WTC11 (cell line): ENCODE results near the gene NOS3. TPM values are rescaled to one million over a fixed set of nuclear protein-coding genes. Genes with fewer than 3 reads are reported as not detected.

Experiments
- ATAC-seq: fragments of 200-7000 bp; cut with Tn5 transposase; 2 replicates; pipeline ENCODE4 v1.10.0; 2021; ENCODE audit warnings: mild to moderate bottlenecking, moderate library complexity
- CTCF ChIA-PET: fragments of 300-600 bp; sonication (Branson Sonifier 250); formaldehyde crosslinking; loops from one replicate; lab custom pipeline; 2021; ENCODE audit warnings: antibody characterized with exemption; lab: Charles Lee
- POLR2A ChIA-PET: fragments of 350-600 bp; sonication (Branson Sonifier 250); formaldehyde crosslinking; loops from one replicate; lab custom pipeline; 2021; ENCODE audit warnings: antibody characterized with exemption; lab: Charles Lee
- DNase-seq: peaks from one replicate; pipeline ENCODE4 v3.0.0; 2021; ENCODE audit warnings: low spot score
- H3K27ac Mint-ChIP-seq: 2 replicates; pipeline ENCODE4 v1.8.0; 2021; ENCODE audit warnings: mixed read lengths
- H3K27me3 Mint-ChIP-seq: 2 replicates; pipeline ENCODE4 v1.8.0; 2021; ENCODE audit warnings: low read depth, mild to moderate bottlenecking, moderate library complexity, mixed read lengths
- H3K36me3 Mint-ChIP-seq: 2 replicates; pipeline ENCODE4 v1.8.0; 2021; ENCODE audit warnings: mixed read lengths
- H3K4me1 Mint-ChIP-seq: 2 replicates; pipeline ENCODE4 v1.8.0; 2022; ENCODE audit warnings: mixed read lengths
- H3K4me3 Mint-ChIP-seq: 2 replicates; pipeline ENCODE4 v1.8.0; 2021; ENCODE audit warnings: mild to moderate bottlenecking, moderate library complexity, mixed read lengths
- H3K9me3 Mint-ChIP-seq: 2 replicates; pipeline ENCODE4 v1.8.0; 2021; ENCODE audit warnings: mixed read lengths
- ATF1 ChIP-seq: sonication (generic); formaldehyde crosslinking; IDR thresholded peaks from 2 replicates; pipeline ENCODE4 v1.8.1; 2023; ENCODE audit warnings: mild to moderate bottlenecking, moderate library complexity, missing genetic modification reagents
- ATF3 ChIP-seq: sonication (generic); formaldehyde crosslinking; conservative IDR thresholded peaks from 2 replicates; pipeline ENCODE4 v1.8.1; 2022; ENCODE audit warnings: mild to moderate bottlenecking, missing genetic modification reagents
- CREB1 ChIP-seq: sonication (generic); formaldehyde crosslinking; IDR thresholded peaks from 2 replicates; pipeline ENCODE4 v1.8.0; 2023; ENCODE audit warnings: mild to moderate bottlenecking, missing genetic modification reagents
- E2F5 ChIP-seq: sonication (generic); formaldehyde crosslinking; IDR thresholded peaks from 2 replicates; pipeline ENCODE4 v1.8.1; 2022; ENCODE audit warnings: mild to moderate bottlenecking, moderate library complexity, missing genetic modification reagents
- ETV6 ChIP-seq: sonication (generic); formaldehyde crosslinking; IDR thresholded peaks from 2 replicates; pipeline ENCODE4 v1.8.1; 2022; ENCODE audit warnings: mild to moderate bottlenecking, missing genetic modification reagents
- FOXJ3 ChIP-seq: sonication (generic); formaldehyde crosslinking; IDR thresholded peaks from 2 replicates; pipeline ENCODE4 v1.9.0; 2021; ENCODE audit warnings: missing genetic modification reagents, mild to moderate bottlenecking, borderline replicate concordance
- FOXP4 ChIP-seq: sonication (generic); formaldehyde crosslinking; IDR thresholded peaks from 2 replicates; pipeline ENCODE4 v1.8.0; 2022; ENCODE audit warnings: mild to moderate bottlenecking, missing genetic modification reagents
- GRHL2 ChIP-seq: fragments of 250-450 bp; sonication (Bioruptor Pico); IDR thresholded peaks from 2 replicates; pipeline ENCODE4 v1.8.0; 2022; ENCODE audit warnings: mild to moderate bottlenecking, moderate library complexity; ENCODE audit not compliant: insufficient replicate concordance, severe bottlenecking
- HMGA2 ChIP-seq: fragments of 250-450 bp; sonication (Bioruptor Pico); IDR thresholded peaks from 2 replicates; pipeline ENCODE4 v1.4.0; 2021; ENCODE audit warnings: mild to moderate bottlenecking, moderate library complexity
- HMGXB4 ChIP-seq: sonication (generic); formaldehyde crosslinking; IDR thresholded peaks from 2 replicates; pipeline ENCODE4 v1.8.1; 2023; ENCODE audit warnings: mild to moderate bottlenecking, moderate library complexity, missing genetic modification reagents
- NR1H2 ChIP-seq: sonication (generic); formaldehyde crosslinking; IDR thresholded peaks from 2 replicates; pipeline ENCODE4 v1.9.0; 2021; ENCODE audit warnings: mild to moderate bottlenecking, moderate library complexity, missing genetic modification reagents
- OVOL2 ChIP-seq: fragments of 250-450 bp; sonication (Bioruptor Pico); IDR thresholded peaks from 2 replicates; pipeline ENCODE4 v1.9.0; 2021; ENCODE audit warnings: mild to moderate bottlenecking, borderline replicate concordance
- RORB ChIP-seq: fragments of 250-450 bp; sonication (Bioruptor Pico); IDR thresholded peaks from 2 replicates; pipeline ENCODE4 v1.9.0; 2021; ENCODE audit warnings: mild to moderate bottlenecking
- TP53 ChIP-seq: sonication (generic); formaldehyde crosslinking; IDR thresholded peaks from 2 replicates; pipeline ENCODE4 v1.8.1; 2023; ENCODE audit warnings: mild to moderate bottlenecking, missing genetic modification reagents
- ZMAT4 ChIP-seq: fragments of 250-450 bp; sonication (Bioruptor Pico); IDR thresholded peaks from 2 replicates; pipeline ENCODE4 v1.9.0; 2021; ENCODE audit warnings: mild to moderate bottlenecking
- ZNF423 ChIP-seq: fragments of 250-450 bp; sonication (Bioruptor Pico); IDR thresholded peaks from 2 replicates; pipeline ENCODE4 v2.1.2; 2022; ENCODE audit warnings: mild to moderate bottlenecking, moderate library complexity
- ZNF512 ChIP-seq: sonication (generic); formaldehyde crosslinking; IDR thresholded peaks from 2 replicates; pipeline ENCODE4 v1.8.1; 2022; ENCODE audit warnings: missing genetic modification reagents, borderline replicate concordance
- total RNA-seq: library from RNA; stranded (reverse); gene quantifications from 3 replicates; pipeline ENCODE4 v1.2.3, GENCODE V29; 2021
- TF ChIP-seq, protein P1 (sequence below): sonication (generic); formaldehyde crosslinking; IDR thresholded peaks from 2 replicates; pipeline ENCODE4 v1.8.0; 2022; ENCODE audit warnings: mild to moderate bottlenecking, missing genetic modification reagents
- TF ChIP-seq, protein P2 (sequence below): sonication (generic); formaldehyde crosslinking; IDR thresholded peaks from 2 replicates; pipeline ENCODE4 v1.8.0; 2022; ENCODE audit warnings: mild to moderate bottlenecking, missing genetic modification reagents

NOS3 gene
- total RNA-seq, 1 experiment from 2014 or later: 6.6 TPM

DNA sequence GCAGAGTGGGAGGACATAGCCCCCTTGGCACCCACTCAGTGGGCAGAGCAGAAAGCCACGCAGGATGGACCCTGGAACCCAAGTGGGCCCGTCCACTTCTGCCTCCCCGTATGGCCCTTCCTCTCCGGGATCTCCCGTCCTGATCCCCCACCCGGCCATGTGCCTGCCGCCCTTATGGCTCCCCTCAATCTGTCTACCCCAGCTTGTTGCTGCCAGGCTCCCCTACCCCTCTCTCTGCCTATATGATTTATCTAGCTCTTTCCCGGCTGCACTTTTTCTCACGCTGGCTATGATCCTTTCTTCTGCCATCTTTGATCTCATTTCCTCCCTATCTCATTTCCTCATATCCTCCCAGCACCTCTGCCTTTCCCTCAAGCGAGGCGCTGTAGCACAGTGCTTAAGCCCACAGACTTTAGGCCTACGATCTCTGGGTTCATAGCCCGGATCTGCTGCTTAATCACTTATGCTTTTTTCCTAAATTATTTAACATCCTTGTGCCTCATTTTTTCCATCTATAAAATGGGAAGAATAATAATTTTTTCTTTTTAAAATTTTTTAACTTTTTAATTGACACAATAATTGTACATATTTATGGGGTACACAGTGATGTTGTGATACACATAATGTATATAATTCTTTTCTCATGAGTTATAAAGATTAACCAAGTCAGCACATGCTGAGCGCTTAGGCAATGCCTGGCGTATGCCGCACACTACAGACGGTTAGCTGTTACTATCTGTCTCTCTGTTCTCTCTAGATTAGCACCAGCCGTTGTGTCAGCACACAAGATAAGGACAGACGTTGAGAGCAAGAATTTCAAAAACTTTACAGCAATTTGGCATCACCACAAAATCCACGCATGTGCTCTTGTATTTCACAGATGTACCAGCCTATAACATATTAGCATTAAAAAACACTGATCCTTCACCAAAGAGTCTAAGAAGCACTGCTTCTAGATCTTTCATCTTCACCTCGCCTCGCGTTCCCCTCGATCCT, 30.8 kb upstream of the NOS3 start (continued):
- no peak for TF ChIP-seq ZNF512 (CRISPR knock-in tag)
- TF ChIP-seq E2F5 (CRISPR knock-in tag): no peak
- TF ChIP-seq, protein P1, sequence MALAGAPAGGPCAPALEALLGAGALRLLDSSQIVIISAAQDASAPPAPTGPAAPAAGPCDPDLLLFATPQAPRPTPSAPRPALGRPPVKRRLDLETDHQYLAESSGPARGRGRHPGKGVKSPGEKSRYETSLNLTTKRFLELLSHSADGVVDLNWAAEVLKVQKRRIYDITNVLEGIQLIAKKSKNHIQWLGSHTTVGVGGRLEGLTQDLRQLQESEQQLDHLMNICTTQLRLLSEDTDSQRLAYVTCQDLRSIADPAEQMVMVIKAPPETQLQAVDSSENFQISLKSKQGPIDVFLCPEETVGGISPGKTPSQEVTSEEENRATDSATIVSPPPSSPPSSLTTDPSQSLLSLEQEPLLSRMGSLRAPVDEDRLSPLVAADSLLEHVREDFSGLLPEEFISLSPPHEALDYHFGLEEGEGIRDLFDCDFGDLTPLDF (CRISPR knock-in tag): no peak
- TF ChIP-seq FOXP4 (CRISPR knock-in tag): no peak
- TF ChIP-seq ATF1 (CRISPR knock-in tag): no peak
- no peak for TF ChIP-seq FOXJ3 (CRISPR knock-in tag)
- no peak for TF ChIP-seq CREB1 (CRISPR knock-in tag)

DNA sequence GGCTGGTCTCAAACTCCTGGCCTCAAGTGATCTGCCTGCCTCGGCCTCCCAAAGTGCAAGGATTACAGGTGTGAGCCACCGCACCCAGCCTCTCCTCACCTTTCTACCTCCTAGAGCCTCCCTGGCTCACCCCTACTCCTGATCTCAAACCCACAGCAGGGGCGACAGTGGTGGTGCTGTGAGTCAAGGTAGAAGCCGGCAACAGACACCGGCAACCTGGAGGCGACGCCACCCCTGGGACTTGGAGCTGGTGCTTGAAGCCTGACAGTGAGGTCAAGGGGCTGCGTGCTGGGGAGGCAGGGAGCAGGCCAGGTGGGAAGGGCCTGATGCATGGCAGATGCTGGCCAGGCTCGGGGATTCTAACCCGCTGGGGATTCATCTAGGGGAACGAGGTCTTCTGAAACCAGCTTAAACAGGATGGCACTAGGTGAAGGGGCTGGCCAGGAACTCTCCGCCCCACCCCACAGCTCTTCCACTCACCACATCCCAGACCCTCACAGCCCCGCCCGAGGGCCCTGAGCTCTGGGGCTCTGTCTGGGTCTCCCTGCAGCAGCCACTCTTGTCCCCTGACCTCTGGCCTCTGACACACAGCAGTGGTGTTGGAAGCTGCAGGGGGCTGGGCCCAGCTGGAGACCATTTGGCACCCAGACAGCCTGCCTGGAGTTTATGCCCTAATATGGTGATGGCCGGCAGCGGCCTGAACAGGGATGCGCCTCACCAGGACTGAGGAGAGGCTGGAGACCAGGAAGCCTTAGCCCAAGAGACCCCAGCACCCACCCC, 29.1 kb upstream of the NOS3 start:
- ChIA-PET POLR2A (no interaction called here), CTCF (interaction anchor here (0.5 to 6.2 kb wide), 11 partner anchors 13 to 68 kb away, joined by 3 to 118 read pairs (median 32); no protein-coding TSS in a partner anchor)
- Mint-ChIP-seq H3K36me3 (no peaks in the 10 kb centered on the region), H3K9me3 (no peaks in the 10 kb centered on the region), H3K4me1 (peaks cover 17% of the 10 kb centered on the region), H3K27ac (no peak overlapping the region), H3K4me3 (no peak overlapping the region), H3K27me3 (no peaks in the 10 kb centered on the region)
- no peak for ATAC-seq
- TF ChIP-seq ATF1 (CRISPR knock-in tag) (no peak), RORB (CRISPR knock-in tag) (no peak), ZNF423 (CRISPR knock-in tag) (0 out of 2 replicates have a peak, but pooled peaks have one; percentile 19), OVOL2 (CRISPR knock-in tag) (no peak), ETV6 (CRISPR knock-in tag) (no peak)
- TF ChIP-seq, protein P2, sequence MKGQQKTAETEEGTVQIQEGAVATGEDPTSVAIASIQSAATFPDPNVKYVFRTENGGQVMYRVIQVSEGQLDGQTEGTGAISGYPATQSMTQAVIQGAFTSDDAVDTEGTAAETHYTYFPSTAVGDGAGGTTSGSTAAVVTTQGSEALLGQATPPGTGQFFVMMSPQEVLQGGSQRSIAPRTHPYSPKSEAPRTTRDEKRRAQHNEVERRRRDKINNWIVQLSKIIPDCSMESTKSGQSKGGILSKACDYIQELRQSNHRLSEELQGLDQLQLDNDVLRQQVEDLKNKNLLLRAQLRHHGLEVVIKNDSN: no peak
- no peak for DNase-seq

DNA sequence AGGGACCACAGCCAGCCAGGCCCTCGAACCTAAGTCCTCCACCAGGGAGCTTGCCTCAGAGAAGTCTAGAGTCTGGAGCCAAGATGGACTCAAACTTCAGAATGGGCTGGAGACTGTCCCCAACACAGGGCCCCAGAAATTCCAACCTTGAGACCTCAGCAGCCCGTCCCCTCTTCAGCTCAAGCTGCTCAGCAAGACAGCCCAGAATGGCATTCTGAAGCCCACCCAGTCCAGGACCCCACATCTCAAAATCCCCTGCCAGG, 28.6 kb upstream of the NOS3 start:
- peaks cover 17% of the 10 kb centered on the region for H3K4me1 Mint-ChIP-seq
- H3K9me3 Mint-ChIP-seq: no peaks in the 10 kb centered on the region
- H3K36me3 Mint-ChIP-seq: no peaks in the 10 kb centered on the region
- ATAC-seq (no peak), DNase-seq (no peak)
- no peaks in the 10 kb centered on the region for H3K27me3 Mint-ChIP-seq
- ChIA-PET POLR2A (no interaction called here), CTCF (interaction anchor here (0.5 to 6.2 kb wide), 24 partner anchors 12 to 114 kb away, joined by 3 to 118 read pairs (median 11); partner anchors contain the start of genes AOC1 and SLC4A2)
- H3K4me3 Mint-ChIP-seq: no peak overlapping the region
- no peak overlapping the region for H3K27ac Mint-ChIP-seq
- TF ChIP-seq NR1H2 (CRISPR knock-in tag) (no peak), TP53 (CRISPR knock-in tag) (no peak), ATF1 (CRISPR knock-in tag) (no peak), ZMAT4 (CRISPR knock-in tag) (no peak), ATF3 (CRISPR knock-in tag) (no peak), GRHL2 (CRISPR knock-in tag) (no peak), E2F5 (CRISPR knock-in tag) (no peak), HMGA2 (CRISPR knock-in tag) (no peak), HMGXB4 (CRISPR knock-in tag) (no peak)
